GF-D8 (cell line): ENCODE measurements around the gene HOXA1.
"Not testable (repeated sequence)": the region's sequence is repeated elsewhere in the genome, so short reads cannot be mapped to it uniquely, and the experiment has no call there.

ENCODE experiments used
- DNase-seq: peaks from one replicate; lab custom pipeline; 2025; lab: John Stamatoyannopoulos, UW

The HOXA1 gene

GRCh38 chr7:27046854-27047549 is 48.8 kb downstream of the HOXA1 start:
- no peak for DNase-seq

DNA sequence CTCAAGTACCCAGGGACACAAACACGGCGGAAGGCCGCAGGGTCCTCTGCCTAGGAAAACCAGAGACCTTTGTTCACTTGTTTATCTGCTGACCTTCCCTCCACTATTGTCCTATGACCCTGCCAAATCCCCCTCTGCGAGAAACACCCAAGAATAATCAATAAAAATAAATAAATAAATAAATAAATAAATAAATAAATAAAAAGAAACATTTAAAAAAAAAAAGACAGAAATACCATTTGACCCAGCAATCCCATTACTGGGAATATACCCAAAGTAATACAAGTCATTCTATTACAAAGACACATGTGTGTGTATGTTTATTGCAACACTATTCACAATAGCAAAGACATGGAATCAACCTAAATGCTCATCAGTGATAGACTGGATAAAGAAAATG is 49.8 kb downstream of the HOXA1 start:
- DNase-seq: not testable (repeated sequence)

DNA sequence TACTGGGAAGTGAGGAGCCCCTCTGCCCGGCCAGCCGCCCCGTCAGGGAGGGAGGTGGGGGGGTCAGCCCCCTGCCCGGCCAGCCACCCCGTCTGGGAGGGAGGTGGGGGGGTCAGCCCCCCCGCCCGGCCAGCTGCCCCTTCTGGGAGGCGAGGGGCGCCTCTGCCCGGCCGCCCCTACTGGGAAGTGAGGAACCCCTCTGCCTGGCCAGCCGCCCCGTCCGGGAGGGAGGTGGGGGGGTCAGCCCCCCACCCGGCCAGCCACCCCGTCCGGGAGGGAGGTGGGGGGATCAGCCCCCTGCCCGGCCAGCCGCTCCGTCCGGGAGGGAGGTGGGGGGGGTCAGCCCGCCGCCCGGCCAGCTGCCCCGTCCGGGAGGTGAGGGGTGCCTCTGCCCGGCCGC is 50.7 kb downstream of the HOXA1 start:
- not testable (repeated sequence) for DNase-seq
